Measurements from ENCODE around the gene HELT.

Gene HELT

DNA sequence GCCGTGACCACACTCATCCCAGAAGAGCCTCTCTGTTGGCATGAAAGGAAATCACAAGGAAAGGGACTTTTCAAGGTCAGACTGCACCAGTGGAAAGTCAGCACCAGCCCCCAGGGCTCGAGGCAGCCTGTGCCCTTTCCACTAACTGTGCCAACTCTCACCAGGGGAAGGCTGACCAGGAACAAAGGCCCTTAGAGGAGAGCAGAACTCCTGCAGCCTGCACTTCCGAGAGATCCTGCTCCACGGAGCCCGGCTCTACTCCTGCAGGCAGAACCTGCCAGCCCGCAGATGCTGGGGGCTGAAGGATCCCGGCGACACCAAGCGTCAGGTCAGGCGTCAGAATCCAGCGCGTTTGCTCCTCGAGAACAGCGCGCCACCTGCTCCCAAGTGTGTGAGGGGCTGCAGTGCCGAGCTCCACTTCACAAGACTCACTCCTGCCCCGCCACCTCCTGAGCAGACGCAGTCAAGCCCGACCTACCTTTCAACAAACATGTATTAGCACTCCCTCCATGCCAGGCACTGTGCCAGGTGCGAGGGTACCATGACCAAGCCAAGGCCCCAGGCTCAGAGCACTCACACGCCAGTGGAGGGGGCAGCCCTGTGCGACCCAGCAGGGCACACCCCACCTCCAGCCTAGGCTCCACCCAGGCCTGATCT lies 13.6 kb upstream of the HELT start:
- DNase-seq = no peak

DNA sequence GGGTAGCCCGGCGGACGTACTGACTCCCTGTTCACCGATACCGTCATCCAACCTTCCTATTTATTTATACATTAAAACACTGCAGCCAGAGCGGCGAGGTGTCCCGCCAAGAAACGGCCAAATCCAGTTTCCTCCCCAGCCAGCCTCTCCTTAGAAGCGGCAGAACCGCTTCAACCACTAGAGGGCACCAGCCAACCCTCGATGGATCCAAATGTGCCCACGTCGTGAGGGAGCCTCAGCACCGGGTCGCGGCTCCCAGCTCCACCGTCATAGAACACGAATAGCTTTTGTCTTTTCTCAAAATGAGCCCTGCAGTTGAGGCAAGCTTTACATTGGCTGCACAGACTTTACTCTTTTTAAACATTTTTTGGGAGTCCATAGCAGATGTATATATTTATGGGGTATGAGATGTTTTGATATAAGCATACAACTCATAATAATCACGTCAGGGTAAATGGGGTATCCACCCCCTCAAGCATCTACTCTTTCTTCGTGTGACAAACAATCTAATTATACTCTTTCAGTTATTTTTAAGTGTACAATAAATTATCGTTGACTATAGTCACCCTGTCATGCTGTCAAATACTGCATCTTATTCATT lies 13.0 kb upstream of the HELT start:
- DNase-seq = peak; percentile 44

DNA sequence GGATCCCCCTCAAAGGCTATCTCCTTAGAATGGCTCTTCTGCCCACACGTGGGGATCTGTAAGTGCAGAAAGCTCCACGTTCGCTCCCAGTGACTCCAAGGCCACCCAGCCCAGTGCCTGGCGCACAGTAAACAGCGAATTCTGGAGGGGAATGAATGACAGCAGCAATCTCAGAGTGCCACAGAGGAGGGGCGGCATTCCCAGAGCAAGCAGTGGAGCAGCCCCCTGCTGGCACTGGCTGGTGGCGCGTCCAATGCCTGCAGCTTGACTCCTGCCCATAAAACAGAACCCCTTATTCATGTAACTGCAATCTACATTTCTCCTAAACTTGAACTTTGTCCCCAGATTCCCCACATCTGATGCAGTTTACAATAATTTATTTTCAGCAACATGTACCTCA lies 6.9 kb upstream of the HELT start:
- DNase-seq = no peak

DNA sequence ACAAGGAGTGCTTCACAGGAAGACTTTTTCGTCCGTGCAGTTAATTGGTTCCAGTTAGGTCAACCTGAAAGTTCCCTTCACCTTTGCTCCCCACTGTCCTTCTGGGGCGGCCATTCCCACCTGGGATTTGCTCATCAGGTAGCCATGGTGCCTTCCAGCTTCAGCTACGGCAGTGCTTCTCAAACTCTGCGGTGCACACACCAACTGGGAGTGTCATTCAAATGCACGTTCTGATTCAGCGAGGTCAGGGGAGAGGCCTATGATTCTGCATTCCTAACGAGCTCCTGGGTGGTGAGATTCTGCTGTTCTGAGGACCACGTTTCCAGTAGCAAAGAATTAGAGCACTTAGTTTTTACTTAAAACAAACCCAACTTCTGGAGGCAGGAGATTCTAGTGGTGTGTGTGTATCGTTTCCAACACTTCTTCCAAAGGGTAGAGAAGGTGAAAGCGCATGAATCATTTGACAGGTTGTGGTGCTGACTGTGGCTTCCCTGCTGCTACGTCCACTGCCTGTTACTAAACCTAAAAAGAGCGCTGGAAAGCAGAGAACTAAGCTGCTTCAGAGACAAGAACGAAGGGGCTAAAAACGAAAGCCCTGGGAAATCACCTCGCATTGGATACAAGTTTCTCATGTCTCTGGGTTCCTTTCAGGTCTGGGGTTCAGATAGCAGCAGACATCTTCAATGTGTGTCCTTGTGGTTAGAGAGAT lies 4.7 kb upstream of the HELT start:
- DNase-seq = no peak

DNA sequence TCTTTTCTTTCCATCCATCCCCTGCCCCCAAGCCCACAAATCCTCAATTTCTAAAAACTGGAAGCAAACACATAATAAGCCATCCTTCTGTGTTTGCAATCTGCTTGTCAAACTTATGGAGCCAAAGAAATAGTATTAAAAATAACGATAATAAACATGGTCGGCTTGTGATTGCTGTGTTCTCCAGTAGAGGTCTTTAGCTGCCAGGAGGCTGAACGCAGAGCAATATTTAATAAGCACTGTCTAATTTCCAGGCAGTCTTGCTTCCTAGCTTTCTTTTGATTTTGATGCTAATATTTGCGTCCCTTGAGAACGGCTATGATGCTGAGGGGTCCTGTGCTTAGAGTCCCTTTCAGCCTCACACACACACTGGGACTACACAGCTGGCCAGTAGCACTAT lies 3.2 kb upstream of the HELT start:
- no peak for DNase-seq

DNA sequence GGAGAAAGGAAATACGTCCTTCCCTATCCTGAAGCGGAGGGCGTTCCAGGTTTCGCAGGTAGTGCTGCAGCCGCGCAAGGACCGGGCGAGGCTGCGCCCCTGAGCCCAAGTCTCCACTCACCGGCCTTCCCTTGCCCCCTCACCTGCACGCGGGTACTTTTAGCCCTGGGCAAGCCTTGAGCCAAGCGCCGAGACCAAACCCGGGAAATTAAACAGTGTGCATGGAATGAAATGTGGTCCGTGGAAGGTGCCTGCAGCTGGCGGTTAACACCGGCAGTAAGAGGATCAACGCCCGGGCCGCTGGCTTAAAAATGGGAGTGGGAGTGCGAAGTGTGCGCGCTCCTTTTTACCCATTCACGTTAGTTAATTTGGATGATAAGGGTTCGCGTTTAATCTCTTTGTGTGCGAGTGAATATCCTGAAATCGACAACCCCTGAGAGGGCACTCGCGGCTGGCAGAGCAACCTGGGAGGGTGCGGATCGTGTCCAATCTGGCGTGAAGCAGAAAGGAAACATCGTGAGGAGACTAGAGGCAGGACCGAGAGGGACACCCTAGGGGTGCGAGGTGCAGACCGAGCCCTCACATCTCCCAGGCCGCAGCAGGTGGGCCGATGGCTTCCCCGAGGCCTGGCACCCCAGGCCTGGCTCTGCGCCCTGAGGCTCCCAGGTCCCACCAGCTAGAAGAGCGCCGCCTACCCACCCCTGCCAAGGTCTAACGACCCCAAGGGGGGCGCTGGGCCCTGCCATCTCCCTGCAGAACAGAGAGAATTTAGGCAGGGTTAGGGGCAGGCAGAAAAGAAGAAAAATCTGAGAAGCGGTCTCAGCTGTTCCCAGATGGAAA lies 2.0 kb upstream of the HELT start:
- DNase-seq = no peak

DNA sequence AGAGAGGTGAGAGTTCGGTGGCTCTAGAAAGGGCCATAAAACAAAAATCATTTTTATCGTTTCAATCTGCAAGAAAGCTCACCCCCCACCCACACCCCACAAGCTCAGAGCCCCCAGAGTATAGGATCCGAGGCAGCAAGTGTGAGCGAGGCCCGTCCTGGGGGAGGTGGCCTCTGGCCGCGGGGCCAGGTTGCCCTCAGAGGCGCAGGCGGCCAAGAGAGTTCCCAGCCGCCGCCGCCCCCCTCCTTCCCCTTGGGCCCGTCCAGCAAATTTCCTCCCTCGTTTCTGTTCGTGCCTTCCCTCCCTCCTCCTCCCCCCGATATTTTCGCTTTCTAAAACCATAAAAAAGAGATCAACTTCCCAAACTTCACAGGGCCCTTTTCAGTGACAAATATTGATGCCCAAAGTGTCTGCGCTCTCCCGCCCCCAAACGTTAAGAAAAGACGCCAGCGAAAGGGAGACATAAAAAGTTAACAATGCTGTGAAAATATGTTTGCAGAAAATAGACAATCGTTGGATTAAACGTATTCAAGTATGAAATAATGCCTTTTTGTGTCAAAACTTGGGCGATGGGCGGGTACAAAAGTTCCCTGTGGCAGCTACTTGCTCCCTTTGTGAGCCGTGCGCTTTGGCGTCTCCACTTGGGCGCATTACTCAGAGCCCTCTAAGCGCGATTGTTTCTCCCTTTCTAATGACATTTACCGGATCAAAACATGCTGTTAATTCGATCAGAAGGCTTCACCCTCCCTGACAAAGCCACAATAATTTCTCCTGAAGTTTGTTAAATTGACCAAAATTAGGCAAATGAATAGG lies 1.1 kb upstream of the HELT start:
- DNase-seq = no peak

DNA sequence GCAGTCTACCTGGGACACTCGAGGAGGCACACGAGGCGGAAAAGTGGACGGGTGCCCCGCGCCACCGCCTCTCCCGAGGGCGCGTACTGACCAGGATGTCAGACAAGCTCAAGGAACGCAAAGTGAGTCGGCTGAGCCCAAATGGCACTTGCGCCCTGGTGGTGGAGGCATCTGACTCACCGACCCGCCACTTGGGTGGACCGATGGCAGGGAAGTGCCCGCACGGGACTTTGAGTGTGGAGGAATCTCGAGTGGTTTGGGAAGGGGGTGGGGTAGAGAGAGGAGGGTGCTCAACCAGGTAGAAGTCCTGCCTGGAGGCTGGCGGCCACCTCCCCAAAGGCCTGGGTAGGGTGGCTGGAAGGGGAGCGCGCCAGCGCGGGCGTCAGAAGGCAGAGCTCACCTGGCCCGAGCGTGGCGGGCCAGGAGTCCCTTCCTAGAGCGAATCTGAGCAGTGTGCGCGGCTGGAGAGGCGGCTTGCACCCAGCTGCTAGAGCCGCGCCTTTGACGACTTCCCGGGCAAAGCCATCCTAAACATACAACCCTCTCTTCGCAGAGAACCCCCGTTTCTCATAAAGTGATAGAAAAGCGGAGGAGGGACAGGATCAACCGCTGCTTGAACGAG lies 655 bp downstream of the HELT start:
- peak; percentile 8 for DNase-seq

DNA sequence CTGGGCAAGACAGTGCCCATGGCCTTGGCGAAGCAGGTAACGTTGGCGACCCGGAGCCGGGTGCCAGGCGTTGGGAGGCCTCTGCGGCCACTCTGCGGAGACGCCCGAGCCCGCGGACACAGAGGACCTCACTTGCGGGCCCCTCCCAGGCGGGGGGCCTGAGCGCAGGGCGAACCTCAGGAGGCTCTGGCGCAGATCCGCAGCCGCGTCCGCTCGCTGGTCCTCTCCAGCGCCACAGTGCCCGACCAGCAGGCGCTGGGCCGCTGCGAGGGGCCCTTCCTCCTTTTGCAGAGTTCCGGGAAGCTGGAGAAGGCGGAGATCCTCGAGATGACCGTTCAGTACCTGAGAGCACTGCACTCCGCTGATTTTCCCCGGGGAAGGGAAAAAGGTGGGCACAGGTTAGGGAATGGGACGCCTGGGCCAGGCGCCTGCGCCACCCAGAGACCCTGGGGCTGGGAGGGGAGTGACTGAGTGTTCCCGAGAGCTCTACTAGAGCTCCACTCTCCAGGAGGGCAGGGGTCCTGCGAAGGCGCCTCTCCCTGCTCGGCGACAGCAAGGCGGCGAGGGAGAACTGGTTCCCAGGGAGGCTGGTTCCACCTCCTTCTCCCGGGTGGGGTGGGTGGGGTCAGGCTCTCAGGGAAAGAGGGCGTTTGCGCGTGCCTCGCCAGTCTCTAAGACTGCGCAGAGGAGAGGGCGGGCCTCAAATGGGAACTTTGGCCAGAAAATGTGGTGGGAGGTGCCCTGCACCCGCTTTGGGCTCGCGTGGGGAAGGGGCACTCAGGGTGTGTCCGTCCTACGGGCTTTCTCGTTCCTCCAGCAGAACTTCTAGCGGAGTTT lies 1.4 kb downstream of the HELT start:
- no peak for DNase-seq

DNA sequence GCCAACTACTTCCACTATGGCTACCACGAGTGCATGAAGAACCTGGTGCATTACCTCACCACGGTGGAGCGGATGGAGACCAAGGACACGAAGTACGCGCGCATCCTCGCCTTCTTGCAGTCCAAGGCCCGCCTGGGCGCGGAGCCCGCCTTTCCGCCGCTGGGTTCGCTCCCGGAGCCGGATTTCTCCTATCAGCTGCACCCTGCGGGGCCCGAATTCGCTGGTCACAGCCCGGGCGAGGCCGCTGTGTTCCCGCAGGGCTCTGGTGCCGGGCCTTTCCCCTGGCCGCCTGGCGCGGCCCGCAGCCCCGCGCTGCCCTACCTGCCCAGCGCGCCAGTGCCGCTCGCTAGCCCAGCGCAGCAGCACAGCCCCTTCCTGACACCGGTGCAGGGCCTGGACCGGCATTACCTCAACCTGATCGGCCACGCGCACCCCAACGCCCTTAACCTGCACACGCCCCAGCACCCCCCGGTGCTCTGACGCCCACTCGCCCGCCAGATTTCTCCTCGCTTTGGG lies 2.1 kb downstream of the HELT start:
- no peak for DNase-seq

DNA sequence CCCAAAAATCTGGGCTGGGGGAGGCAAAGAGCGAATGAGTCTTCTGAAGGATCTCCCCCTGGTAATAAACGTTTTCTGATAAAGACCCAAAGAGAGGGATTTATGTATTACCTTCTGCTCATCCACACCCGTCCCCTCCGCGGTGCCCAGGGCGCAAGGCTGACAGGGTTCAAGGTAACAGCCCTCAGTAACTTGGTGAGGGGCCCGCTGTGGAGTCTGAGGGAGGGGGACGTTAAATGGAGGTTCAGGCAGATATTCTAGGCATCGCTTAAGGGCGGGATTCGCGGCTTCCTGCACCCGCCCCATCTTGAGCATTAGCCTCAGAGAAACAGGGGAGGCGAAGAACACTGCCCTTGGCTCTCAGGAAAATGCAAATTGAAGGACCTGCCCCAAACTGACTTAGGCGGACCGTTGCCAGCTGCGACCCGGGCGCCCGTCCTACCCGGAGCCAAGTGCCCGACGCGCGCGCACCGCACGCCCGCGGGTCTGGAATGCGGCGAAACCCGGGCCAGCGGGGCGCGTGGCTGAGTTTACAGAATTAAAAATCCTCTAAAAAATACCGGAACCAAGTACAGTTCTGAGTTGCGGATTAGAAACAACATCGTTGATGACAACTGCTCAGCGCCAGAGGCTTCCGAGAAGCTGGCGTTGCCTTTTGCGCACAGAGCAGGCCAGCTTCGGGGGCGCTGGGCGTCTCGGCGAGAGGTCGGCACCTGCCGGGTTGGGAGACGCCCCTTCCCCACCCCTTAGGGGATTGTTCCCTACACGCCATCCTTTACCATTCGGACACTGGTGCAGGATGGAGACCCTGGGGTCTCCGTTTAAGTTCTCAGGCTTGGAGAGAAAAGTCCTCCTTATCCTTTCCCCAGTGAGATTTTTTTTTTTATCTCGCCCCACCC lies 2.8 kb downstream of the HELT start:
- DNase-seq = no peak

DNA sequence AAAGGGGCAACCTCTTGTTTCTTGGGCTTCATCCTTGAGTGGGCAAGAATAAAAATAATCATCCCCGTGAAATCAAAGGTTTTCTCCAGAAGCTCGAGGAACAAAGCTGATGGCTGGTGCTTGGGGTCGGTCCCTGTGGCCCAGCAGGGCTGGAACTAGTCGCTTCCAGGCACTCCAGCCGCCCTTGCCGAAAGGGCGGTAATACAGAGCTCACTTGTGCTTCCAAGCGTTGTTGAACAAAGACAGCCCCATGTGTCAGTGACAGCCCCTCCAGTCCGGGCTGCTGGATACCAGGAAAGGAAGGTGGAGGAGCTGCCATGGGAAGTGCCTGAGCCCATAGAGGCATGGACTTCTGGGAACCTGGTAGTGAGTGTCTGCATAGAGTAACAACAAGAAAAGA lies 5.2 kb downstream of the HELT start:
- no peak for DNase-seq

DNA sequence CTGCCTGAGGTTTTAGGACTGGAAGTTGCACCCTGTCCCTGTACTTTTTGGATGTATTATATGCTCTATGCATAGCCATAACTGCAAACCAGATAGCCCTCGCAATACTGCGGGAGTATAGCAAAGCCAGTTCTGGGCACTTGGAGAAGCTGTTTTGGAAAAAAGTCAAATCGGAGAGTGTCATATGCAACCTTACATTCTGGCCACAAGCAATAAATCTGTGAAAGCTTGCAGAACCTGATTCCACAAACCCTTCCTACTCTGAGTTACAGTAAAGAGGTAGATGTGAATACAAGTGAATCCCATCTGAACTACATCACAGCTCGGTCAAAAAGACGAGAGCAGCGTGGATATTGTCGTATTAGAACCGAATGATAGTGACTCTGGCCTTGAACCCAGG lies 10.3 kb downstream of the HELT start:
- DNase-seq = no peak

DNA sequence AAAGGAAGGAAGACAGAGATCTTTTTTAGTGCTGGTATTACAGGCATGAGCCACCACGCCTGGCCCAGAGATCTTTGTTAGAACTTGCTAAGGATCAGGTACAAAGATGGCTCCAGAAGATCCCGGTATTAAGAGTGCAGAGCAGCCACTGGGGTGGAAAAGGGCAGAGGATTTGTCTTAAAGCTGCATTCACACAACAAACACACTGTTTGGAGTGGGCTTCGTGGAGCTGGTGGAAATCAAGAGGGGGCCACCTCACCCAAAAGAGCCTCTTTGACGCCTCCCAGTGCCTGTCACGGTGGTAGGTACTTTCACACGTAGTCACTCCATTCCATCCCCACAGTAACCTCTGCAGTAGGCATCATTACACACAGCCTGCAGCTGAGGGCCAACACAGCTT lies 13.3 kb downstream of the HELT start:
- DNase-seq = no peak

DNA sequence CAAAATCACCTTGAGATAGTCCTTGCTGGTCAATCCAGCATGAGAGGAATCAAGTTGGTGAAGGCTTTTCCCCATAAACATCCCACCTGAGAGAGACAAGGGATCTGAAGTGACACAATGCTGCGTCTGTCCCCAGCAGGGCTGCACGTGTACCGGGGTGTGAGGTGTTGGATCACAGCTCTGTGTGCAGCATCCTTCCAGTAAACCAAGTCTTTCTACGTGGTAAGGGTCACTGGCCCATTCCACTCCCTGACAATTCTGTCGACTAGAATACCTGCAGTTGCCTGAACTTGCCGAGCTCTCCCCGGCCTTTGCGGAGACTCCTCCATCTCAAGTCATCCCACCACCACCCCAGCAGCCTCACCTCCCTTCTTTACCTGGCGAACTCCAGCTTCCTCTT lies 14.8 kb downstream of the HELT start:
- no peak for DNase-seq

DNA sequence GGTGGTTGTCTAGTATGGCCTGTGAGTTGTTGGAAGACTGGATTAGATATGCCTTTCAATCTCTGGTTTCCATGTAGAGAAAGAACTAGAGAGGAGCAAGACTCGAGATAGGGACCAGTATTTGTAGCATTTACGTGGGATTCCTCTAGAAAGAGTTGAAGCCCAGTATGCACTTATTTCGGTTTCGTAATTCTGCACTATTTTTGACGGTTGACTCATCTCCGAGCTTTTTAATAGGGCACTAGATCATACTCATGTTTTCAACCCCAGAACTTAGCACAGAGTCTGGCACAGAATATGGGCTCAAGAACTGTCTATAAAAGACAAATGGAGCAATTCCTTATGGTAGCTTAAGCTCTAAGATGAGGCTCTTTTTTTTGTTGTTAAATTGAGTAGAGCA lies 15.7 kb downstream of the HELT start:
- DNase-seq = no peak

DNA sequence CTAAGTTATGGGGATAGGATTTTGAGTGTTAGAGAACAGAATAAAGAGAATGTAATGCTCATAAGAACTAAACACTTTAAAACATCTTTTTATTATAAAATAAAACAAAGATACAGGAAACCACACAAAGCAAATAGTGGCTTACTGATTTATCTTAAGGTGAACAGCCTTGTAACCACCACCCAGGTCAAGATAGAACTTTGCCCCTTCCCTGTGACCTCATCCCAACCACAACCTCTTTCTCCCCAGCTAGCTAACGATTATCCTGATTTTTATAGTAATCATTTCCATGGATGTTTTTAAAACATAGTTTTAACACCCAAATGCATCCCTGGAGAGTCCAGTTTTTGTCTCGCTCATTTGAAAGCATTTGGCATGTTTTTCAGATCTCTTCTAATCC lies 17.0 kb downstream of the HELT start:
- no peak for DNase-seq

DNA sequence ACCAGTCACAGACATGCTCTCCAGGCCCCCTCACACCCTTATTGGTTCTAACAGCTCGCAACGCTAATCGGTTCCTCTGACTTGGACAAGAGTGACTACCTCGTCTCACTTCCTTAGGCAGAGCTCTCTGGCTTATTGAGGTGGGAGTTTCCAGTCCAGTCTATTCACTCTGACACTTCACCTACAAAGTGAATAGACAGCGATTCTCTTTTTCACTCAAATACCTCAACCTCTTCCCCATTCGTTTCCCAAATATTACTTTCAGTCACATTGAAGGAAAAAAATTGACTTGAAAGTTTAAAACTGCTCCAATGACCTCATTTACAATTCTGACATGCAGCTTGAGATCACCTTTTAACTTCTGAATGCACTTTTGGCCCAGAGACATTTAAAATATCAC lies 17.7 kb downstream of the HELT start:
- no peak for DNase-seq

DNA sequence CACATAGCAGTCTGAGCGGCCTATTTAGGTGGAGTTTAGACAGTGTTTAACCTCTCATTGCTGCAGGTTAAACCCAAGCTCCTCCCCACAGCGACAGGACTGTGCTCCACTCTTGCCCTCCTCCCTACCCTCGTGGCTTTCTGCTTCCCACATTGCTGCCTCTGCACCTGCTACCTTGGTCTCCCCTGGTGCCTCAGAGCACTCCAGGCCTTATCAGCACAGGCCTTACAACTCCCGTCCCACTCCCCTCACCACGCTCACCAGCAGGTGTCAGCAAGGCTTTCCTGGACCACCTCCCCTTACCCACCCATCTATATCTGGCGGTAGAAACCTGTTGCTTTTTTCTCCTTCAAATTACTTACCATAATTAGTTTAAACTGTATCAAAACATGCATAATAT lies 18.6 kb downstream of the HELT start:
- DNase-seq = no peak
